NCI-H510A treated with DMSO at 0.1 percent for 48 hours (cell line): Measurements from ENCODE around the gene CCDC27.
A peak's percentile ranks its signal among the peaks of the same experiment; 100 is the strongest.
"Not testable (repeated sequence)": the region's sequence is repeated elsewhere in the genome, so short reads cannot be mapped to it uniquely, and the experiment has no call there.

Experiments
- DNase-seq: peaks from one replicate; lab custom pipeline; 2025; lab: John Stamatoyannopoulos, UW

Gene CCDC27

GRCh38 chr1:3736708-3737107 lies 15.5 kb upstream of the CCDC27 start:
- no peak for DNase-seq

DNA sequence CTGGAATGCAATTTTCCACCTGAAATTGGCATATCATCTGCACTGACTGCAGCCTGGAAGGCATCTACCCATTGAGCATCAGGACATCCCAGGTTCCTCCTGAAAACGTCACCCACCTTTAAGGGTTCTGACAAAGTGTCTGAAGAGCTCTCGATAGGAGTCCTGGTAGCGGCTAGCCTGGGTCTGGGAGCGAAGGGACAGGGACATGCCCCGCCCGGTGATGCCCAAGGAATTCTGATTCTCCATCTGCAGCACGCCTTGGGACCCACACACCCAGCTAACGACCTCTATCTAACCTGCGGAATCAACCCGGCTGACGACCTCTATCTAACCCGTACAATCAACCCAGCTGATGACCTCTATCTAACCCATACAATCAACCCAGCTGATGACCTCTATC lies 13.3 kb upstream of the CCDC27 start:
- DNase-seq: no peak

GRCh38 chr1:3740042-3740441 lies 12.2 kb upstream of the CCDC27 start:
- no peak for DNase-seq

GRCh38 chr1:3740752-3741151 lies 11.5 kb upstream of the CCDC27 start:
- no peak for DNase-seq

DNA sequence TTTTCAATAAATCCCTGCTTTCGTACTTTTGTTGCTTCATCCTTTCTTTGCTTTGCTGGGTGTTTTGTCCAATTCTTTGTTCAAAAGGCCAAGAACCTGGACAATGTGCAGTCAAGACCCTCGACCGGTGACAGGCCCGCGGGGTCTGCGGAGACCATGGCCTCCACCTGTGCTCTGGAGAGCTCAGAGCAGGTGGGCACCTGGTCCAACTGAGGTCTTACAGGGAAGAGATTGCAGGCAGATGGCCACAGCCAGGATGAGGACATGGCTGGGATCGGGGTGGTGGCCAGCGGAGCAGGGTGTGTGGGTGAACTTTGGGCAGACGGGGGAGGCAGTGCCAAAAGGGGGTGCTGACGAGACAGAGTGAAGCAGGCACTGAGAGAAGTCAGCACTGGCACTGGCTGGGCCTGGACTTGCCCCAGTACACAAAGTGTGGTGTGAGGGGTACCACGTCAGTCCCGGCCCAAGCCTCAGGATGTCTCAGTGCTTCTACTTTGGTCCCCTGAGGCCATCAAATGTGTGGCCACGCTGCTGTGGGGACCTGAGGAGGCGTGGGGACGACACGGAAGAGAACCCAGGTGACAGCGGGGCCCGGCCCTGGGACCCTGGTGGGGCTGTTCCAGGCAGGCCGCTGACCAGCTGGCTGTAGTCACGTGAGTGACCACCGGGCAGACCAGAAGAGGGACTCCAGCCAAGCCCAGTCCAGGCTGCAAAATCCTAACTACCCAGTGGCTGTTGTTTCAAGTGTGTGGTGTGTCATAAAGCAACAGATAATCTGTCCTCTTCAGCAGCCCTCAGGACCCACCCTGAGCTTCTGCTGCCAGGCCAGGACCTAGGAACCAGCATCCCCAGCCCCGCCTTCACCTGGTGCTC lies 10.4 kb upstream of the CCDC27 start:
- no peak for DNase-seq

DNA sequence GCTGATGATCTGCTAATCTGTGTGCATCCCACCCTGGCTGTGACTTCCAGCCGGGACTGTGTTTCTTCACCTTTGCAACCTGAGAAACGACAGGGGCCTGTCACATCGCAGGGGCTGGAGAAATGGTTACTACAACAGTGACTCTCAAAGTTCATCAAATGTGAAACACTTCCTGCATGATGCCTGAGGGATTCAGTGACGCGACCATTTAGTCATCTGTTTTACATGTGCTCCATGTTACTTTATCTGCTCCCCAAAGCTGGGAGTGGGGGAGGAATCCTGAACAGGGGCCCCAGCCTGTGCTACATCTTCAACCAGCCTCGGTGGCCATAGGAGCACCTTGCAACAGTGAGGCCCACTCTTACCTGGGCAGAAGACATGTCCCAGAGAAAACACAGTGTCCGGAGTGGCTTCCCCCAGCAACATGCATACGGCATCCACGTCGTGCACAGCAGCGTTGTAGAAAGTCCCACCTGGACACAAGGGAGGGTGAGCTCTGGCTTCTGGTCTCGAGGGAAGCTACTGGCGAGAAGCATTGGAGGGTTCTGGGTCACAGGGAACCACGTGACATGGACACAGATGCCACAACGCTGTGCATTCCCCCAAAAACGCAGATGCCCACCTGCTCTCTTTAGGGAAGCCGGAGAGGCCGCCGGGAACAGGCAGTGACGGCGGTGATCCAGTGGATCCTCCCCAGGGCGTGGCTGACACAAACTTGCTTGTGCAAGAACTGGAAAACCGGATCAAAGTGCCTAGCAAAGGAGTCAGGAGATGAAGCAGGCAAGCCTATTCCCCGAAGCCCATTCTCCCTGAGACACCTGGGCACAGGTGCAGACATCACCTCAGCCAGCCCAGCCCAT lies 9.6 kb upstream of the CCDC27 start:
- DNase-seq: no peak

DNA sequence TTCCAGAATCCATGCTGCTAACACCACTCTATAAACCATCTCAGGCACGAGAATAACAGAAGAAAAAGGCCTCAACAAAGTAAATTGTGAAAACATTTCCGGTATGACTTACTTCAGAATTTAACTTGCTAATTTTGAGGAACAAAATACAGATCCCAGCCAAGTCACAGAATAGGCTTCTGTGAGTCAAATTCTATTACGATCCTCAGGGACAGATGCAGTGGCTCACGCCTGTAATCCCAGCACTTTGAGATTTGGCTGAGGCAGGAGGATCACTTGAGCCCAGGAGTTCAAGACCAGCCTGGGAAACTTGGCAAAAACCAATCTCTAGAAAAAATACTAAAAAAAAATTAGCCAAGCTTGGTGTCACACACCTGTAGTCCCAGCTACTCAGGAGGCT lies 8.8 kb upstream of the CCDC27 start:
- no peak for DNase-seq

DNA sequence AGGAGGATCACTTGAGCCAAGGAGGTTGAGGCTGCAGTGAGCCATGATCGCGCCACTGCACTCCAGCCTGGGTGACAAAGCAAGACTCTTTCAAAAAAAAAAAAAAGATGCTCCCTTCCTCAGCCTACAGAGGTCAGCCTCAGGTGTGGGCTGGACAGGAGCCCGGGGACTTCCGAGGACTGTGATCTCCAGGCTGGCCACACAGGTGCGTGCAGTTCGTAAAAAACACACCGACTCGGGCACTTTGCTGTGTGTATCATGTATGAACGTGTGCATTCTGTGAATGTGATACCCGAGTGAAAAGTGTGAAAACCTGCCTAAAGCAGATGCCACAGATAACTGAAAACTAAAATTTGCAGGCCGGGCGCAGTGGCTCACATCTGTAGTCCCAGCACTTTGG lies 8.4 kb upstream of the CCDC27 start:
- DNase-seq: no peak

- no peak for DNase-seq
Measured at GRCh38 chr1:3744646-3745045, 7.6 kb upstream of the CCDC27 start.

GRCh38 chr1:3745071-3745470 lies 7.2 kb upstream of the CCDC27 start:
- DNase-seq: no peak

GRCh38 chr1:3745590-3746381 lies 6.5 kb upstream of the CCDC27 start:
- no peak for DNase-seq

- DNase-seq: no peak
Measured at GRCh38 chr1:3746389-3746829, 5.8 kb upstream of the CCDC27 start.

DNA sequence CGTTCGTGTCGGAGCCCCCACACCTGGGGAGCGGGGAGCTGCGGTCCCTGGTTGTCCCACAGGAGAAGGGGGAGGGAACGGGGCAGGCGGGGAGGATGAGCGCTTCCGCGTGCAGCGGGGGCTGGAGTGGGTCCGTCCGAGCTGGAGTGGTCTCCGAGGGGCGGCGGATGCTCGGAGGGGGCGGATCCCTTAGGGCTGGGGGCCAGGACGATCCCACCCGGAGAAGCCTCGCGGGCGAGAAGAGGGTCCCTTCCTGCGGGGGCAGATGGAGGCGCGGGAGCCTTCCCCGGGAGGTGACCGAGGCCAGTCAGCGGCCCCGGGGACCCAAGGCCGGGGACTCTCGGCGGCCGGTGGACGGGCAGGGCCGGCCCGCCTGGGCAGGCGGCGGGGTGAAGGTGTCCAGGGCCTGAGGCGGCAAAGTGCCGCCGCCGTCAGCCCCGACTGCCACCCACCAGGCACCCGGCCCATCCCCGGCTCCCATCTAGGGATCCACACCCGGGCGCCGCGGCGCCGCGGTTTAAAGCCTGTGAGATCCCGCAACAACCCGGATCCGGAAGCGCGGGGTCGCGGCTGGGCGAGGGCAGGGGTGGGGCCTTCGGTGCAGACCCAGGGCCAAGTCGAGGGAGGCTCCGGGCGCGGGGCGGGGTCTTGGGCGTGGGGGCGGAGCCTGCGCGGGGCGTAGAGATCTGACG lies 5.3 kb upstream of the CCDC27 start:
- DNase-seq: peak; percentile 45

DNA sequence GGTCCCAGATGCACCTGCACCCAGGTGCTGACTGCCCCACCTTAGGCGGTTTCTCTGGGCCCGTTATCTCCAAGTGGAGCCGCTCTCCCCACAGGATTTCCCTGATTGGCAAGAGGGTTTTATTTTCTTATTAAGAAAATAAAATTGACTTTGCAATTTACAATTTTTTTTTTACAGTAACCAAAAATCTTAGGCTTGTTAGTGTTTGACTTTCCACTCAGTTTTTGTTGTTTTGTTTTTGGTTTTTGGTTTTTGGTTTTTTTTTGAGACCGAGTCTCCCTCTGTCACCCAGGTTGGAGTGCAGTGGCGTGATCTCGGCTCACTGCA lies 4.8 kb upstream of the CCDC27 start:
- DNase-seq: no peak

DNA sequence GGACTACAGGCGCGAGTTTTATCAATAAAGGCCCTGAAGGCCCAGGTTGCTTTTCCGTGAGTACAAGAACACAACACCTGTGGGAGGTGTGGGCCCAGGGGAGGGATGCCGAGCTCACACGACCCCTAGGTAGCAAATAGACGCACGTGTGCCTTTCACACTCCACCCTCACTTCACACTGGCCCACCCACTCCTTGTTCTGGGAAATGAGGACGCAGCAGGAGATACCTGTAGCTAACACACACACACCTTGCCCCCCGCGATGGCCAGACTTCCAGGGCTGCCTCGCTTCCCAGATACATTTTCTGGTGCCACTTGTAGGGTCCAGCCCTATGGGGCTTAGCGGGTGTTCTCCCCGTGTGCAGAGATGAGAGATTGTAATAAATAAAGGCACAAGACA lies 4.3 kb upstream of the CCDC27 start:
- no peak for DNase-seq

- not testable (repeated sequence) for DNase-seq
Measured at GRCh38 chr1:3748316-3748900, 3.8 kb upstream of the CCDC27 start.

- DNase-seq: no peak
Measured at GRCh38 chr1:3749512-3749911, 2.7 kb upstream of the CCDC27 start.

- DNase-seq: no peak
Measured at GRCh38 chr1:3750741-3751140, 1.5 kb upstream of the CCDC27 start.

- no peak for DNase-seq
Measured at GRCh38 chr1:3753656-3754454, 1.6 kb downstream of the CCDC27 start.

DNA sequence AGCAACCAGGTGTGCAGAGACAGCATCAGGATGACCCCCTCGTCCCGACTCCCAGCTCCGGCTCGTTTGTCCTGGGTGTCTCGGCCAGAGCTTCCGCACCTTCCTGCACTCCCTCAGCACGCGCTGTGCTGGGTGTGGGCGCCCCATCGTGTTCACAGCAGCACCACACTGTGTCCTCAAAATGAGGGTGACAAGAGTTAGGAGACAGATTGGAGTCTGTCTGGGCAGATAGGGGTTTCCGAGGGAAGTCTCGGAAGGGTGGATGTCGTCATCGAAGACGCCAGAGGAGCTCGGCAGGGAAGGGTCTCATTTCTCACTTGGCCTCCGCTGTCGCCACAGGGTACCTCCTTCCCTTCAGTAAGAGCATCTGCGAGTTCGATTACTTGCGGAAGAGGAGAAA lies 4.1 kb downstream of the CCDC27 start:
- no peak for DNase-seq

DNA sequence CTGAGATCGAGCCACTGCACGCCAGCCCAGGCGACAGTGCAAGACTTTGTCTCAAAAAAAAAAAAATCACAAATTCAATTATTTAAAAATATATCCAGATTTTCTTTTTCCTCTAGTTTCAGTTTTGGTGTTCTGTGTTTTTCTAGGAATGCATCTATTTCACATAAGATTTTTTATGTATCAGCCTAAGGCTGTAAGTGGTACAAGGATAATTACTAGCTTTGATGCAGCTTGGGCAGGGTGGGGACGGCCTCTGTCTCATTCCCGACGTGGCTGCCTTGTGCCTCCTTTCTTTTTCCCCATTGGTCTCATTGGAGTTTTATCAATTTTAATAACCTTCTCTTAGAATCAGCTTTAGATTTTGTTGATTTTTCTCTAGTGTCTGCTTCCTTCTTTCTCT lies 6.9 kb downstream of the CCDC27 start:
- DNase-seq: no peak
